Activated CD8-positive, alpha-beta T cell treated with anti-CD3 and anti-CD28 coated beads for 36 hours (primary cell): ENCODE data around the gene ZNF600. TPM values are rescaled to one million over a fixed set of nuclear protein-coding genes. Genes with fewer than 3 reads are reported as not detected.
A peak's percentile ranks its signal among the peaks of the same experiment; 100 is the strongest.
"Not testable (repeated sequence)": the region's sequence is repeated elsewhere in the genome, so short reads cannot be mapped to it uniquely, and the experiment has no call there.

Experiments used
- ATAC-seq: fragments of 200-7000 bp; cut with Tn5 transposase; one replicate; pipeline ENCODE4 v1.10.0; 2021; ENCODE audit warnings: mild to moderate bottlenecking, moderate library complexity
- CTCF ChIA-PET: fragments of 350-600 bp; sonication (Branson Sonifier 250); formaldehyde crosslinking; loops from one replicate; lab custom pipeline; 2021; ENCODE audit warnings: antibody characterized with exemption; lab: Charles Lee
- POLR2A ChIA-PET: fragments of 350-600 bp; sonication (Branson Sonifier 250); formaldehyde crosslinking; loops from one replicate; lab custom pipeline; 2021; ENCODE audit warnings: antibody characterized with exemption; lab: Charles Lee
- DNase-seq: peaks from one replicate; pipeline ENCODE4 v3.0.0-alpha.2; 2020
- H3K27ac Mint-ChIP-seq: one replicate; pipeline ENCODE4 v1.8.0; 2021; ENCODE audit warnings: mild to moderate bottlenecking, mixed read lengths
- H3K27me3 Mint-ChIP-seq: one replicate; pipeline ENCODE4 v1.8.0; 2021; ENCODE audit warnings: mixed read lengths
- H3K36me3 Mint-ChIP-seq: one replicate; pipeline ENCODE4 v1.8.0; 2021; ENCODE audit warnings: low read depth, mixed read lengths
- H3K4me1 Mint-ChIP-seq: one replicate; pipeline ENCODE4 v1.8.0; 2021; ENCODE audit warnings: low read depth, mixed read lengths
- H3K4me3 Mint-ChIP-seq: one replicate; pipeline ENCODE4 v1.8.0; 2021; ENCODE audit warnings: mild to moderate bottlenecking, moderate library complexity, mixed read lengths
- H3K9me3 Mint-ChIP-seq: one replicate; pipeline ENCODE4 v1.8.0; 2021; ENCODE audit warnings: mixed read lengths
- CTCF ChIP-seq: fragments of 200-600 bp; IDR thresholded peaks from one replicate; pipeline ENCODE4 v1.8.0; 2022; ENCODE audit warnings: antibody characterized with exemption, mild to moderate bottlenecking
- intact Hi-C: fragments of 100-400 bp; cut with micrococcal nuclease; formaldehyde crosslinking; loops from one replicate; pipeline ENCODE4 v1.10.0; 2022
- total RNA-seq, 2 experiments: library from RNA; stranded (reverse); gene quantifications; one replicate each; pipeline ENCODE4 v1.2.3, GENCODE V29; 2021

Gene ZNF600
- total RNA-seq, 2 experiments from 2014 or later, result 11.2 to 11.7 TPM

- Mint-ChIP-seq H3K9me3 (no peaks in the 10 kb centered on the region), H3K36me3 (peaks cover 15% of the 10 kb centered on the region), H3K27ac (peak within 1 kb of the TSS; percentile 90), H3K4me1 (peaks cover 25% of the 10 kb centered on the region), H3K4me3 (peak within 1 kb of the TSS; percentile 81), H3K27me3 (no peaks in the 10 kb centered on the region)
- peak; percentile 99 for DNase-seq
- TF ChIP-seq CTCF, result peak; percentile 73
- intact Hi-C loops, result no loop called here
- ChIA-PET POLR2A (interaction anchor here (1.2 kb wide), 1 partner anchor 39 kb away, joined by 3 read pairs; no protein-coding TSS in a partner anchor), CTCF (no interaction called here)
- peak; percentile 98 for ATAC-seq
These were observed 51.5 kb downstream of the ZNF600 start, which contains the start of gene ZNF611 for GRCh38 chr19:52734893-52735661. Gene ZNF611, minus strand, starts transcription at chr19:52735044. Its CDS starts 19,150 bp downstream, at chr19:52715894.

- Mint-ChIP-seq H3K27me3 (no peaks in the 10 kb centered on the region), H3K4me3 (peak overlapping the region; percentile 81), H3K36me3 (peaks cover 20% of the 10 kb centered on the region), H3K27ac (peak overlapping the region; percentile 90), H3K9me3 (no peaks in the 10 kb centered on the region), H3K4me1 (peaks cover 29% of the 10 kb centered on the region)
- DNase-seq (no peak), ATAC-seq (peak; percentile 31)
- TF ChIP-seq CTCF, result no peak
- ChIA-PET POLR2A (no interaction called here), CTCF (no interaction called here)
- intact Hi-C loops, result no loop called here
These were observed 52.2 kb downstream of the ZNF600 start for GRCh38 chr19:52734331-52734892.

- H3K9me3 Mint-ChIP-seq, ATAC-seq, H3K27ac Mint-ChIP-seq, H3K4me3 Mint-ChIP-seq, POLR2A ChIA-PET, intact Hi-C loops, H3K27me3 Mint-ChIP-seq, CTCF ChIA-PET, DNase-seq, H3K4me1 Mint-ChIP-seq: not testable (repeated sequence)
- H3K36me3 Mint-ChIP-seq, result peaks cover 67% of the 10 kb centered on the region
These were observed 60.5 kb downstream of the ZNF600 start for GRCh38 chr19:52726051-52726450.

GRCh38 chr19:52725528-52725961 is 61.0 kb downstream of the ZNF600 start:
- Mint-ChIP-seq H3K9me3 (peaks cover 5% of the 10 kb centered on the region), H3K36me3 (peaks cover 67% of the 10 kb centered on the region), H3K4me1 (peaks cover 6% of the 10 kb centered on the region), H3K4me3 (no peak overlapping the region), H3K27ac (no peak overlapping the region), H3K27me3 (no peaks in the 10 kb centered on the region)
- POLR2A ChIA-PET, result no interaction called here
- no peak for TF ChIP-seq CTCF
- ATAC-seq (no peak), DNase-seq (no peak)
- intact Hi-C loops, result no loop called here
- CTCF ChIA-PET, result no interaction called here

GRCh38 chr19:52724701-52725514 is 61.7 kb downstream of the ZNF600 start:
- Mint-ChIP-seq H3K27me3 (no peaks in the 10 kb centered on the region), H3K9me3 (peaks cover 5% of the 10 kb centered on the region), H3K4me3 (no peak overlapping the region), H3K4me1 (peaks cover 6% of the 10 kb centered on the region), H3K27ac (no peak overlapping the region), H3K36me3 (peaks cover 68% of the 10 kb centered on the region)
- ATAC-seq (no peak), DNase-seq (no peak)
- ChIA-PET POLR2A (no interaction called here), CTCF (no interaction called here)
- intact Hi-C loops, result no loop called here
- TF ChIP-seq CTCF, result no peak

- H3K27me3 Mint-ChIP-seq, DNase-seq, intact Hi-C loops, H3K4me1 Mint-ChIP-seq, H3K9me3 Mint-ChIP-seq, POLR2A ChIA-PET, H3K27ac Mint-ChIP-seq, H3K4me3 Mint-ChIP-seq, CTCF ChIA-PET, ATAC-seq: not testable (repeated sequence)
- peaks cover 72% of the 10 kb centered on the region for H3K36me3 Mint-ChIP-seq
These were observed 62.5 kb downstream of the ZNF600 start for GRCh38 chr19:52723907-52724598.
